Measurements from ENCODE around the gene ABCC9.

GRCh38 chr12:21819678-21820077 is 121.5 kb downstream of the ABCC9 start:
- TF ChIP-seq CTCF (IDR thresholded peaks at IDR 0.05), result no peak
- no peak for TF ChIP-seq POLR2A (IDR thresholded peaks at IDR 0.05)
